Lower leg skin (tissue), 3 donors: ENCODE measurements around the gene MRPL3.

Experiments
- POLR2A ChIP-seq, 2 donors: fragments of 450-650 bp; IDR thresholded peaks; one replicate each; pipeline ENCODE4 v1.6.1; 2016 to 2017; ENCODE audit warnings: antibody characterized with exemption in 2 of 2, mild to moderate bottlenecking in 1 of 2, moderate library complexity in 1 of 2
- TF ChIP-seq, protein P1 (sequence below), 3 donors: fragments of 450-650 bp; IDR thresholded peaks; one replicate each; pipeline ENCODE4 v1.5.1; 2016; ENCODE audit warnings: antibody characterized with exemption in 3 of 3, mild to moderate bottlenecking in 3 of 3, moderate library complexity in 2 of 3

- no peak for TF ChIP-seq POLR2A (IDR thresholded peaks at IDR 0.05)
- TF ChIP-seq, protein P1, sequence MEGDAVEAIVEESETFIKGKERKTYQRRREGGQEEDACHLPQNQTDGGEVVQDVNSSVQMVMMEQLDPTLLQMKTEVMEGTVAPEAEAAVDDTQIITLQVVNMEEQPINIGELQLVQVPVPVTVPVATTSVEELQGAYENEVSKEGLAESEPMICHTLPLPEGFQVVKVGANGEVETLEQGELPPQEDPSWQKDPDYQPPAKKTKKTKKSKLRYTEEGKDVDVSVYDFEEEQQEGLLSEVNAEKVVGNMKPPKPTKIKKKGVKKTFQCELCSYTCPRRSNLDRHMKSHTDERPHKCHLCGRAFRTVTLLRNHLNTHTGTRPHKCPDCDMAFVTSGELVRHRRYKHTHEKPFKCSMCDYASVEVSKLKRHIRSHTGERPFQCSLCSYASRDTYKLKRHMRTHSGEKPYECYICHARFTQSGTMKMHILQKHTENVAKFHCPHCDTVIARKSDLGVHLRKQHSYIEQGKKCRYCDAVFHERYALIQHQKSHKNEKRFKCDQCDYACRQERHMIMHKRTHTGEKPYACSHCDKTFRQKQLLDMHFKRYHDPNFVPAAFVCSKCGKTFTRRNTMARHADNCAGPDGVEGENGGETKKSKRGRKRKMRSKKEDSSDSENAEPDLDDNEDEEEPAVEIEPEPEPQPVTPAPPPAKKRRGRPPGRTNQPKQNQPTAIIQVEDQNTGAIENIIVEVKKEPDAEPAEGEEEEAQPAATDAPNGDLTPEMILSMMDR (IDR thresholded peaks at IDR 0.05) = no peak
Measured at GRCh38 chr3:131535131-131535530, 32.4 kb upstream of the MRPL3 start.
